Glutamatergic neuron (in vitro differentiated cells): ENCODE data around the gene GRM7. TPM values are rescaled to one million over a fixed set of nuclear protein-coding genes. Genes with fewer than 3 reads are reported as not detected.

ENCODE experiments used
- DNase-seq: peaks from one replicate; pipeline ENCODE4 v3.0.0; 2022
- H3K27ac Mint-ChIP-seq: one replicate; pipeline ENCODE4 v1.8.0; 2020; ENCODE audit warnings: mild to moderate bottlenecking, mixed read lengths, inconsistent platforms; ENCODE audit not compliant: unreplicated experiment
- H3K27me3 Mint-ChIP-seq: one replicate; pipeline ENCODE4 v1.8.0; 2020; ENCODE audit warnings: mild to moderate bottlenecking, moderate library complexity, mixed read lengths, inconsistent platforms; ENCODE audit not compliant: unreplicated experiment
- H3K36me3 Mint-ChIP-seq: one replicate; pipeline ENCODE4 v1.8.0; 2020; ENCODE audit warnings: mild to moderate bottlenecking, mixed read lengths, inconsistent platforms; ENCODE audit not compliant: unreplicated experiment
- H3K4me1 Mint-ChIP-seq: one replicate; pipeline ENCODE4 v1.8.0; 2020; ENCODE audit warnings: mild to moderate bottlenecking, low read depth, mixed read lengths, inconsistent platforms; ENCODE audit not compliant: unreplicated experiment
- H3K4me3 Mint-ChIP-seq: one replicate; pipeline ENCODE4 v1.8.0; 2020; ENCODE audit warnings: mild to moderate bottlenecking, mixed read lengths, inconsistent platforms; ENCODE audit not compliant: unreplicated experiment
- H3K9me3 Mint-ChIP-seq: one replicate; pipeline ENCODE4 v1.8.0; 2020; ENCODE audit warnings: mild to moderate bottlenecking, moderate library complexity, mixed read lengths, inconsistent platforms; ENCODE audit not compliant: unreplicated experiment
- CTCF ChIP-seq: fragments of 200-600 bp; sonication (generic); IDR thresholded peaks from one replicate; pipeline ENCODE4 v1.5.0; 2021; ENCODE audit not compliant: partially characterized antibody, unreplicated experiment
- total RNA-seq: library from RNA; stranded (reverse); fragmentation: NEBNext Ultra II Directional; extraction: Animal tissue kit (Norgen Biotek cat#: 25700); gene quantifications from one replicate; pipeline ENCODE4 v1.2.1, GENCODE V29; 2021; ENCODE audit not compliant: unreplicated experiment

GRM7 gene
- total RNA-seq, 1 donor from 2014 or later: 1.4 TPM

GRCh38 chr3:7658294-7658693 lies 797.4 kb downstream of the GRM7 start:
- no peak overlapping the region for H3K27ac Mint-ChIP-seq
- no peak for TF ChIP-seq CTCF
- no peaks in the 10 kb centered on the region for H3K9me3 Mint-ChIP-seq
- H3K4me1 Mint-ChIP-seq: peaks cover 8% of the 10 kb centered on the region
- no peaks in the 10 kb centered on the region for H3K27me3 Mint-ChIP-seq
- no peaks in the 10 kb centered on the region for H3K36me3 Mint-ChIP-seq
- no peak overlapping the region for H3K4me3 Mint-ChIP-seq
- DNase-seq: no peak

DNA sequence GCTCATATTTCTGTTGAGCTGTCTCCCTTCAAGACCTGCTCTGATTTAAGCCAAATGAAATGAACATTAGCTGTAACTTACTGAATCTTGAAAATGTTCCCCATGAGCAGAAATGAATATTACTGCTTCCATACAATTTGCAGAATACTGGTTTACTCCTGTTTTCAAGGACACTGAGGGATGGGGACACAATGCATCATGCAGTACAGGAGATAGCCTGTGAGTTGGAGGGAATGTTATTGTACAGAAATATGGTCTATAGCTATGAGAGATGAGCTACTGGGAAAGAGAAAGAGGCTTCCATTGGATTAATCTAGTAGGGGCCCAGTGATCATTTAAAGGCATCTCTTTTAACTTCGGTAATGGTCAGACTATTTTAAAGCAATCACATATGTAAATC lies 798.2 kb downstream of the GRM7 start:
- peaks cover 8% of the 10 kb centered on the region for H3K4me1 Mint-ChIP-seq
- TF ChIP-seq CTCF: no peak
- no peak for DNase-seq
- no peaks in the 10 kb centered on the region for H3K36me3 Mint-ChIP-seq
- H3K27ac Mint-ChIP-seq: no peak overlapping the region
- no peak overlapping the region for H3K4me3 Mint-ChIP-seq
- H3K9me3 Mint-ChIP-seq: no peaks in the 10 kb centered on the region
- no peaks in the 10 kb centered on the region for H3K27me3 Mint-ChIP-seq

- H3K36me3 Mint-ChIP-seq: no peaks in the 10 kb centered on the region
- DNase-seq: no peak
- no peak overlapping the region for H3K27ac Mint-ChIP-seq
- H3K4me3 Mint-ChIP-seq: no peak overlapping the region
- TF ChIP-seq CTCF: no peak
- H3K9me3 Mint-ChIP-seq: no peaks in the 10 kb centered on the region
- H3K27me3 Mint-ChIP-seq: no peaks in the 10 kb centered on the region
- peaks cover 6% of the 10 kb centered on the region for H3K4me1 Mint-ChIP-seq
Measured at GRCh38 chr3:7663771-7664170, 802.9 kb downstream of the GRM7 start.

DNA sequence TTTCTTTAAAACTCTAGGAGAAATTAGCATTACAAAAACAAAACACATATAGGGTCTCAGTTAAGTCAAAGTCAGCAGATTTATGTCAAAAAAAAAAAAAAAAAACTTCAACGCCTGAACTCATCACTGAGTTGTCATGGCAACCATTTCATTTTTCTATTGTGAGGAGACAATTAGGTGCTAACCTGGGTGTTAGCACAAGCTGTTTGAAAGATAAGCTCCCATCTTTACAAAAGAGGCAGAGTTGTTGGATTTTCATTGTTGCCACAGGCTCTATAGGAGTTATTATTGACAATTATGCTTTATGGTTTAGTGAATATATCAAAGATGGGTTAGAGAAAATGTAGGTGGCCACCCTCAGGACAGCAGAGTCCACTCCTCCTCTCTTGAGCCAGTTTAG lies 806.9 kb downstream of the GRM7 start:
- Mint-ChIP-seq H3K4me3 (no peak overlapping the region), H3K9me3 (no peaks in the 10 kb centered on the region), H3K27ac (no peak overlapping the region), H3K27me3 (no peaks in the 10 kb centered on the region), H3K36me3 (no peaks in the 10 kb centered on the region), H3K4me1 (no peaks in the 10 kb centered on the region)
- no peak for TF ChIP-seq CTCF
- DNase-seq: no peak

DNA sequence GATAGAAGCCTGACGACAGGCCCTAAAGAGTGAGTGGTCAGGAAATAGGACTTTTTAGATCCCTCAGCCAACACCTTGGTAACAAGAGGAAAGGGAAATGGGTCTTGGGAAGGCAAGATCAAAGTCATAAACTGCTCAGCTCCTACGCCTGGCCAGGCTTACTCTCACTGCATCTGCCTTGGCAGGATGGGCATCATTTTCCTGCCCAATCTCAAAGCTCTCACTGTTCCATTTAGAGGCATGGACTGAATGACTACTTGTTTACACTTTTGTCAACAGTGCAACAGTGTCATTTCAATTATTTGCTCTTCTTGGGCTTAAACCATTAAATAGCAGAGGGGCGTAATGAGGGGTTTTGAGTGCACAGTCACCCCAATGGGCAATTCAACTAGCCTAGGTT lies 808.7 kb downstream of the GRM7 start:
- Mint-ChIP-seq H3K27me3 (no peaks in the 10 kb centered on the region), H3K4me3 (no peak overlapping the region), H3K4me1 (no peaks in the 10 kb centered on the region), H3K27ac (no peak overlapping the region), H3K36me3 (no peaks in the 10 kb centered on the region), H3K9me3 (no peaks in the 10 kb centered on the region)
- no peak for DNase-seq
- no peak for TF ChIP-seq CTCF
